ENCODE data around the gene IL20RB. TPM values are rescaled to one million over a fixed set of nuclear protein-coding genes. Genes with fewer than 3 reads are reported as not detected.
A peak's percentile ranks its signal among the peaks of the same experiment; 100 is the strongest.
"Not testable (repeated sequence)": the region's sequence is repeated elsewhere in the genome, so short reads cannot be mapped to it uniquely, and the experiment has no call there.

Gene IL20RB
- polyA plus RNA-seq, 6 donors from 2014 or later, result 0.31 TPM; not detected in 5

- DNase-seq, result no peak
- no peak for ATAC-seq (ENCODE audit: low read depth in 2 of 2)
- Mint-ChIP-seq H3K36me3 (peaks cover 4 to 8% of the 10 kb centered on the region in 2 donors), H3K9me3 (peaks cover 9 to 39% (median 18%) of the 10 kb centered on the region in 7 donors), H3K4me3 (no peak overlapping the region), H3K27me3 (no peaks in the 10 kb centered on the region), H3K4me1 (no peaks in the 10 kb centered on the region), H3K27ac (no peak overlapping the region)
Observed at GRCh38 chr3:136974670-136975069, 16.9 kb downstream of the IL20RB start.

- no peak overlapping the region for H3K27ac Mint-ChIP-seq
- H3K4me1 Mint-ChIP-seq, result no peaks in the 10 kb centered on the region
- no peak for DNase-seq
- peaks cover 2 to 9% of the 10 kb centered on the region in 2 donors for H3K36me3 Mint-ChIP-seq
- ATAC-seq (ENCODE audit: low read depth in 2 of 2), result no peak
- peaks cover under 1 to 17% (median 10%) of the 10 kb centered on the region in 7 donors for H3K9me3 Mint-ChIP-seq
- no peak overlapping the region for H3K4me3 Mint-ChIP-seq
- no peaks in the 10 kb centered on the region for H3K27me3 Mint-ChIP-seq
Observed at GRCh38 chr3:136979204-136979603, 21.4 kb downstream of the IL20RB start.

- ATAC-seq (ENCODE audit: low read depth in 2 of 2) (no peak), DNase-seq (no peak)
- H3K9me3 Mint-ChIP-seq, result peaks cover 0 to 12% (median 9%) of the 10 kb centered on the region in 7 donors
- H3K27me3 Mint-ChIP-seq, result no peaks in the 10 kb centered on the region
- no peaks in the 10 kb centered on the region for H3K4me1 Mint-ChIP-seq
- H3K36me3 Mint-ChIP-seq, result peaks cover 0 to 9% of the 10 kb centered on the region in 2 donors
- H3K27ac Mint-ChIP-seq, result no peak overlapping the region
- no peak overlapping the region for H3K4me3 Mint-ChIP-seq
Observed at GRCh38 chr3:136979684-136980083, 21.9 kb downstream of the IL20RB start.

GRCh38 chr3:136982033-136982432, 24.2 kb downstream of the IL20RB start:
- Mint-ChIP-seq H3K36me3 (peaks cover 0 to 9% of the 10 kb centered on the region in 2 donors), H3K9me3 (peaks cover 0 to 2% (median 0%) of the 10 kb centered on the region in 7 donors), H3K27me3 (no peaks in the 10 kb centered on the region), H3K4me3 (no peak overlapping the region), H3K27ac (peak overlapping the region in 1 of 6 donors; percentile 28), H3K4me1 (no peaks in the 10 kb centered on the region)
- DNase-seq, result no peak
- no peak for ATAC-seq (ENCODE audit: low read depth in 2 of 2)

GRCh38 chr3:136982520-136983138, 24.8 kb downstream of the IL20RB start:
- Mint-ChIP-seq H3K27ac (no peak overlapping the region), H3K4me1 (no peaks in the 10 kb centered on the region), H3K4me3 (no peak overlapping the region), H3K27me3 (no peaks in the 10 kb centered on the region), H3K36me3 (peaks cover 0 to 9% of the 10 kb centered on the region in 2 donors), H3K9me3 (peaks cover 0 to 2% (median 0%) of the 10 kb centered on the region in 7 donors)
- no peak for DNase-seq
- no peak for ATAC-seq (ENCODE audit: low read depth in 2 of 2)

GRCh38 chr3:136984837-136985236, 27.1 kb downstream of the IL20RB start:
- no peak overlapping the region for H3K4me3 Mint-ChIP-seq
- H3K27ac Mint-ChIP-seq, result no peak overlapping the region
- peaks cover 0 to 9% of the 10 kb centered on the region in 2 donors for H3K36me3 Mint-ChIP-seq
- no peaks in the 10 kb centered on the region for H3K4me1 Mint-ChIP-seq
- ATAC-seq (ENCODE audit: low read depth in 2 of 2) (no peak), DNase-seq (no peak)
- H3K27me3 Mint-ChIP-seq, result no peaks in the 10 kb centered on the region
- H3K9me3 Mint-ChIP-seq, result no peaks in the 10 kb centered on the region

- H3K27me3 Mint-ChIP-seq, result not testable (repeated sequence)
Observed at GRCh38 chr3:136987398-136987980, 29.7 kb downstream of the IL20RB start.

GRCh38 chr3:136988651-136989050, 30.9 kb downstream of the IL20RB start:
- H3K36me3 Mint-ChIP-seq, result no peaks in the 10 kb centered on the region
- H3K4me1 Mint-ChIP-seq, result no peaks in the 10 kb centered on the region
- DNase-seq (no peak), ATAC-seq (ENCODE audit: low read depth in 2 of 2) (no peak)
- H3K4me3 Mint-ChIP-seq, result no peak overlapping the region
- H3K27ac Mint-ChIP-seq, result no peak overlapping the region
- no peaks in the 10 kb centered on the region for H3K27me3 Mint-ChIP-seq
- H3K9me3 Mint-ChIP-seq, result no peaks in the 10 kb centered on the region

More at GRCh38 chr3:136987398-136987980, 29.7 kb downstream of the IL20RB start:
- H3K36me3 Mint-ChIP-seq; H3K4me1 Mint-ChIP-seq; ATAC-seq (ENCODE audit: low read depth in 2 of 2); DNase-seq; H3K27ac Mint-ChIP-seq; H3K9me3 Mint-ChIP-seq; H3K4me3 Mint-ChIP-seq: not testable (repeated sequence)

GRCh38 chr3:136989781-136990524, 32.2 kb downstream of the IL20RB start:
- ATAC-seq (ENCODE audit: low read depth in 2 of 2) (no peak), DNase-seq (no peak)
- Mint-ChIP-seq H3K27ac (no peak overlapping the region), H3K36me3 (no peaks in the 10 kb centered on the region), H3K4me1 (no peaks in the 10 kb centered on the region), H3K9me3 (no peaks in the 10 kb centered on the region), H3K27me3 (no peaks in the 10 kb centered on the region), H3K4me3 (no peak overlapping the region)

- no peaks in the 10 kb centered on the region for H3K4me1 Mint-ChIP-seq
- no peak for DNase-seq
- H3K27ac Mint-ChIP-seq, result no peak overlapping the region
- H3K9me3 Mint-ChIP-seq, result no peaks in the 10 kb centered on the region
- H3K27me3 Mint-ChIP-seq, result no peaks in the 10 kb centered on the region
- ATAC-seq (ENCODE audit: low read depth in 2 of 2), result no peak
- H3K4me3 Mint-ChIP-seq, result no peak overlapping the region
- no peaks in the 10 kb centered on the region for H3K36me3 Mint-ChIP-seq
Observed at GRCh38 chr3:136990826-136991225, 33.0 kb downstream of the IL20RB start.

- H3K36me3 Mint-ChIP-seq, result no peaks in the 10 kb centered on the region
- no peak for DNase-seq
- no peak overlapping the region for H3K27ac Mint-ChIP-seq
- no peak overlapping the region for H3K4me3 Mint-ChIP-seq
- H3K4me1 Mint-ChIP-seq, result no peaks in the 10 kb centered on the region
- H3K9me3 Mint-ChIP-seq, result no peaks in the 10 kb centered on the region
- ATAC-seq (ENCODE audit: low read depth in 2 of 2), result no peak
- no peaks in the 10 kb centered on the region for H3K27me3 Mint-ChIP-seq
Observed at GRCh38 chr3:136992115-136992514, 34.3 kb downstream of the IL20RB start.

- Mint-ChIP-seq H3K4me3 (no peak overlapping the region), H3K4me1 (no peaks in the 10 kb centered on the region), H3K36me3 (no peaks in the 10 kb centered on the region), H3K27ac (peak overlapping the region in 2 of 6 donors; percentile 46 to 87), H3K27me3 (no peaks in the 10 kb centered on the region), H3K9me3 (no peaks in the 10 kb centered on the region)
- ATAC-seq (ENCODE audit: low read depth in 2 of 2), result no peak
- no peak for DNase-seq
Observed at GRCh38 chr3:136994772-136995516, 37.2 kb downstream of the IL20RB start.

GRCh38 chr3:136995652-136996051, 37.9 kb downstream of the IL20RB start:
- Mint-ChIP-seq H3K4me1 (no peaks in the 10 kb centered on the region), H3K27me3 (no peaks in the 10 kb centered on the region), H3K27ac (peak overlapping the region in 1 of 6 donors; percentile 46), H3K9me3 (no peaks in the 10 kb centered on the region), H3K36me3 (no peaks in the 10 kb centered on the region), H3K4me3 (no peak overlapping the region)
- DNase-seq, result no peak
- no peak for ATAC-seq (ENCODE audit: low read depth in 2 of 2)

All from naive B cell (primary cell).